KMS-11 (cell line): Measurements from ENCODE around the gene NTRK3.

Experiments
- H2AFZ ChIP-seq: fragments of 200-600 bp; sonication (generic); 2 replicates; pipeline ENCODE4 v1.6.1; 2016; ENCODE audit warnings: antibody characterized with exemption, mixed run types, low read depth
- H3K27ac ChIP-seq: fragments of 200-600 bp; sonication (generic); 2 replicates; pipeline ENCODE4 v1.6.1; 2016; ENCODE audit warnings: mild to moderate bottlenecking, mixed run types
- H3K27me3 ChIP-seq: fragments of 200-600 bp; sonication (generic); 2 replicates; pipeline ENCODE4 v1.6.1; 2017; ENCODE audit warnings: mild to moderate bottlenecking, low read depth, mixed run types, moderate library complexity; ENCODE audit not compliant: insufficient read depth
- H3K36me3 ChIP-seq: fragments of 200-600 bp; sonication (generic); 2 replicates; pipeline ENCODE4 v1.6.1; 2017; ENCODE audit warnings: mild to moderate bottlenecking, mixed run types; ENCODE audit not compliant: insufficient read depth
- H3K4me1 ChIP-seq: fragments of 200-600 bp; sonication (generic); 2 replicates; pipeline ENCODE4 v1.6.1; 2016; ENCODE audit warnings: mild to moderate bottlenecking, low read depth, mixed run types; ENCODE audit not compliant: poor library complexity, severe bottlenecking
- H3K4me2 ChIP-seq: fragments of 200-600 bp; sonication (generic); 2 replicates; pipeline ENCODE4 v1.7.0; 2016; ENCODE audit warnings: mild to moderate bottlenecking, mixed run types
- H3K4me3 ChIP-seq: fragments of 200-600 bp; sonication (generic); IDR thresholded peaks from 2 replicates; pipeline ENCODE4 v1.6.1; 2017; ENCODE audit warnings: low read depth, low read length, mixed read lengths; ENCODE audit not compliant: insufficient read depth
- H3K79me2 ChIP-seq: fragments of 200-600 bp; sonication (generic); 2 replicates; pipeline ENCODE4 v1.6.1; 2016; ENCODE audit warnings: low read depth, mixed run types; ENCODE audit not compliant: insufficient read depth
- H3K9ac ChIP-seq: fragments of 200-600 bp; sonication (generic); 2 replicates; pipeline ENCODE4 v1.6.1; 2016; ENCODE audit warnings: mild to moderate bottlenecking, mixed run types
- H4K20me1 ChIP-seq: fragments of 200-600 bp; sonication (generic); 2 replicates; pipeline ENCODE4 v1.6.1; 2016; ENCODE audit warnings: mild to moderate bottlenecking, mixed run types; ENCODE audit not compliant: insufficient read depth
- CTCF ChIP-seq: fragments of 200-600 bp; sonication (generic); conservative IDR thresholded peaks from 2 replicates; pipeline ENCODE4 v1.6.1; 2017; ENCODE audit warnings: low read depth, mild to moderate bottlenecking, antibody characterized with exemption, low read length, moderate library complexity, mixed read lengths

The NTRK3 gene

GRCh38 chr15:87971076-87971475, 285.5 kb downstream of the NTRK3 start:
- H4K20me1 ChIP-seq, result no peaks in the 10 kb centered on the region
- H3K4me3 ChIP-seq, result no peak overlapping the region

GRCh38 chr15:87967951-87968350, 288.6 kb downstream of the NTRK3 start:
- no peak overlapping the region for H3K27ac ChIP-seq
- H3K4me1 ChIP-seq, result no peaks in the 10 kb centered on the region
- H3K4me2 ChIP-seq, result no peak overlapping the region
- H4K20me1 ChIP-seq, result no peaks in the 10 kb centered on the region
- H3K9ac ChIP-seq, result no peak overlapping the region
- H3K4me3 ChIP-seq, result no peak overlapping the region
- no peaks in the 10 kb centered on the region for H3K79me2 ChIP-seq
- no peak for TF ChIP-seq CTCF
- no peaks in the 10 kb centered on the region for H3K36me3 ChIP-seq
- no peak overlapping the region for H2AFZ ChIP-seq
- H3K27me3 ChIP-seq, result no peaks in the 10 kb centered on the region

More at GRCh38 chr15:87971076-87971475, 285.5 kb downstream of the NTRK3 start:
- Histone ChIP-seq H3K4me1 (no peaks in the 10 kb centered on the region), H2AFZ (no peak overlapping the region), H3K27ac (no peak overlapping the region), H3K9ac (no peak overlapping the region), H3K36me3 (no peaks in the 10 kb centered on the region), H3K4me2 (no peak overlapping the region), H3K79me2 (no peaks in the 10 kb centered on the region), H3K27me3 (no peaks in the 10 kb centered on the region)
- TF ChIP-seq CTCF, result no peak

- no peaks in the 10 kb centered on the region for H3K4me1 ChIP-seq
- no peaks in the 10 kb centered on the region for H4K20me1 ChIP-seq
- no peak overlapping the region for H3K4me2 ChIP-seq
- H2AFZ ChIP-seq, result no peak overlapping the region
- H3K9ac ChIP-seq, result no peak overlapping the region
- no peak overlapping the region for H3K4me3 ChIP-seq
- no peak overlapping the region for H3K27ac ChIP-seq
- no peaks in the 10 kb centered on the region for H3K27me3 ChIP-seq
- H3K79me2 ChIP-seq, result no peaks in the 10 kb centered on the region
- no peak for TF ChIP-seq CTCF
- no peaks in the 10 kb centered on the region for H3K36me3 ChIP-seq
Observed at GRCh38 chr15:87965304-87965703, 291.2 kb downstream of the NTRK3 start.

GRCh38 chr15:87962428-87962827, 294.1 kb downstream of the NTRK3 start:
- Histone ChIP-seq H3K9ac (no peak overlapping the region), H2AFZ (no peak overlapping the region), H3K27me3 (no peaks in the 10 kb centered on the region), H3K4me1 (no peaks in the 10 kb centered on the region), H3K27ac (no peak overlapping the region), H4K20me1 (no peaks in the 10 kb centered on the region), H3K4me2 (no peak overlapping the region), H3K36me3 (no peaks in the 10 kb centered on the region), H3K79me2 (no peaks in the 10 kb centered on the region), H3K4me3 (no peak overlapping the region)
- no peak for TF ChIP-seq CTCF
